Thymus (tissue), 11 donors: Measurements from ENCODE around the gene EGF. TPM values are rescaled to one million over a fixed set of nuclear protein-coding genes. Genes with fewer than 3 reads are reported as not detected.

Experiments
- DNase-seq, 9 donors: peaks; one replicate each; pipeline ENCODE4 v3.0.0-alpha.2; 2013; ENCODE audit warnings: low spot score in 9 of 9, low read depth in 6 of 9, missing footprints in 1 of 9
- H3K27ac ChIP-seq, 2 donors: one replicate each; pipeline ENCODE4 v1.5.1; 2013; ENCODE audit warnings: control low read depth in 1 of 2, low read depth in 1 of 2, low read length in 1 of 2, mild to moderate bottlenecking in 1 of 2, moderate library complexity in 1 of 2
- H3K27me3 ChIP-seq, 2 donors: one replicate each; pipeline ENCODE4 v1.5.1; 2013; ENCODE audit warnings: low read length in 1 of 2; ENCODE audit not compliant: control insufficient read depth in 2 of 2, insufficient read depth in 1 of 2
- H3K36me3 ChIP-seq, 2 donors: one replicate each; pipeline ENCODE4 v1.5.1; 2013; ENCODE audit warnings: low read length in 1 of 2, mild to moderate bottlenecking in 1 of 2, moderate library complexity in 1 of 2; ENCODE audit not compliant: control insufficient read depth in 2 of 2, insufficient read depth in 2 of 2
- H3K4me1 ChIP-seq, 2 donors: one replicate each; pipeline ENCODE4 v1.5.1; 2013; ENCODE audit warnings: low read length in 2 of 2; ENCODE audit not compliant: control insufficient read depth in 2 of 2, insufficient read depth in 2 of 2
- H3K4me3 ChIP-seq, 2 donors: one replicate each; pipeline ENCODE4 v1.5.1; 2013; ENCODE audit warnings: low read length in 2 of 2, control low read depth in 1 of 2, mild to moderate bottlenecking in 1 of 2
- H3K9me3 ChIP-seq, 2 donors: one replicate each; pipeline ENCODE4 v1.5.1; 2013; ENCODE audit warnings: low read length in 1 of 2, mild to moderate bottlenecking in 1 of 2; ENCODE audit not compliant: control insufficient read depth in 2 of 2, insufficient read depth in 1 of 2
- WGBS: extraction: QIAGEN DNeasy Blood & Tissue Kit; methylation state at CpG from one replicate; pipeline ENCODE4 v1.1.7; 2013; 5-methylcytosine and 5-hydroxymethylcytosine counted together
- polyA plus RNA-seq: library from polyadenylated mRNA; stranded (reverse); fragments of 200-250 nt; gene quantifications from one replicate; pipeline ENCODE4 v1.2.3, GENCODE V29; 2013
- total RNA-seq: library from RNA; stranded (reverse); fragments of 120-200 nt; gene quantifications from one replicate; pipeline ENCODE4 v1.2.4, GENCODE V29; 2013
- donor health status: healthy.

EGF gene
- total and polyA plus RNA-seq, 2 donors = 0.19 to 0.64 TPM

DNA sequence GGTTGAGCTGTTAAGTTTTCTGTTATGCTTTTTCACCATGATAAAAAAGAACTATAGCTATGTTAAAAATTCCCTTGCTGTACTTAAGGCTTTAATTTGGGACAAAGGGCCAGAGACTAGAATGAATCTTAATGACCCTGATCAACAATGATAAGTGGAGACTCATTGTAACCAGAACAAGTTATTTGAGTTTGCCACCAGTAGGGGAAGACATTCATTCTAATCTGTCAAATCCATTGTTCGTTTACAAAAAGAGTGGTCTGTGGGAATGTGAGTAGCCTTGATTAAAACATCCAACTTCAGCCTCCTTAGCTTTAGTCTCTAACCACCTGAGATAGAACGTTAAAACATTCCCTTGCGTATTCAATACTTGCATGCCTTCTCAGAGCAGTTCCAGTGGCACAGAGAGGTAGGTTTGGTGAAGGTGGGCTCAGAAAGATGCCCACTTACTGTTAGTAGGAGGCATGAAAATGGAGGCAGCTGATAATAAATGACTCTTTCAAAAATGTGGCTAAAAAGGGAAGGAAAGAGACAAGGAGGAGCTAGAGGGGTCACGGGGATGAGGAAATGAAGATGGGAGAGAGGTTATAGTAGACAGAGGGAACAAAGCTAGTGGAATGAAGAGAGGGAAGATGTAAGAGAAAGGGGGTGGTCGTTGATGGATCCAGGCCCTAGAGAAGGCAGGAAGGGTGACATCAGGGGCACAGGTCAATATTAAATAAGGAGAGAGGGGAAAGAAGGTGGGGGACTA lies 66.2 kb downstream of the EGF start:
- Histone ChIP-seq H3K27me3 (no peaks in the 10 kb centered on the region), H3K4me3 (no peak overlapping the region), H3K9me3 (no peaks in the 10 kb centered on the region), H3K4me1 (no peaks in the 10 kb centered on the region), H3K36me3 (no peaks in the 10 kb centered on the region), H3K27ac (no peak overlapping the region)
- DNase-seq = no peak
- 60% methylated on average over 5 of the region's 5 CpGs for WGBS

DNA sequence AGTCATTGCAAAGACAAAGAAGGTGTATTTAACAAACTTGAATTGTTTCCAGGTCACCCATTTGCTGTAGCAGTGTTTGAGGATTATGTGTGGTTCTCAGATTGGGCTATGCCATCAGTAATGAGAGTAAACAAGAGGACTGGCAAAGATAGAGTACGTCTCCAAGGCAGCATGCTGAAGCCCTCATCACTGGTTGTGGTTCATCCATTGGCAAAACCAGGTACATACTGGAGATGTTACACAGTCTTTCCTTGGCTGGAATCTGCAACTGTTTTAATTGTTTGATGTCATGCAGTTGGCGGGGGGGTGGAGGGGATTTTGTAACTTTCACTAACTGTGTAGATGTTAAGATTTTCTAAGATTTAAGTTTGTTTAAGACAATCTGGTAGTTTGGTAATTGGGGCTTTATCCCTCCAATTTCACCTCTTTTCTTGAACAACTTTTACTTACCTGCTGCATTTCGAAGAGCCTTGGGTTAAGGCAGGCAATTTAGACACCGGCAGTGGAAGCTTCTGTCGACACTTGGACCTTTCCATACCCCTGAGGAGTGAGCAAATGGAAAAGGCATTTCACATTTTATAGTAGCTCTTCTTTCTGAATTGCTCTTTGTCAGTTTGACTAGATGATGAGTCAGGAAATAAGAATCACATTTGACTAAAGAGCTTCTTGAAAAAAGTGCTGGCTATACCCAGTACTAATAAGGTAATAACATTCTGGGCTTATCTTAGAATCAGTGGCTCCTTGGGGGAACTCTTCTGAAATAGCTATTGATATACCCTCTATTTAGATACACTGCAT lies 67.4 kb downstream of the EGF start:
- no peak overlapping the region for H3K27ac ChIP-seq
- no peaks in the 10 kb centered on the region for H3K36me3 ChIP-seq
- no peaks in the 10 kb centered on the region for H3K27me3 ChIP-seq
- no peak overlapping the region for H3K4me3 ChIP-seq
- 98% methylated on average over 5 of the region's 5 CpGs for WGBS
- DNase-seq = no peak
- H3K4me1 ChIP-seq = no peaks in the 10 kb centered on the region
- H3K9me3 ChIP-seq = no peaks in the 10 kb centered on the region

- no peaks in the 10 kb centered on the region for H3K9me3 ChIP-seq
- no peak overlapping the region for H3K27ac ChIP-seq
- no peak overlapping the region for H3K4me3 ChIP-seq
- WGBS = 100% methylated on average over 1 of the region's 1 CpG
- no peak for DNase-seq
- H3K4me1 ChIP-seq = no peaks in the 10 kb centered on the region
- no peaks in the 10 kb centered on the region for H3K27me3 ChIP-seq
- H3K36me3 ChIP-seq = no peaks in the 10 kb centered on the region
Observed at GRCh38 chr4:109981936-109982335, 69.3 kb downstream of the EGF start.

DNA sequence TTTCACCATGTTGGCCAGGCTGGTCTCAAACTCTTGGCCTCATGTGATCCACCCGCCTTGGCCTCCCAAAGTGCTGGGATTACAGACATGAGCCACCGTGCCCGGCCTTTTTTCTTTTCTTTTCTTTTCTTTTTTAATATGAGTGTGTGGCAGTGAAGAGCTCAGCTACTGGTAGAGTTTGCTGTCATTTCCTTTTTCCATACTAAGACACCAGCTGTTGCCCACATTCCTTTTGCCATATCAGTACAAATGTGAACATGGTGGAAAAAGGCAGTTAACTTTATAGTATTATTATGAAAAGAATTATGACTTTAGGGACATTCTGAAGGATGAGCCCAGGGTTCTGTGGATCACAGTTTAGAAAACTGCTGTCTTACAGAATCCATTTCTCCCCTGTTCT lies 69.8 kb downstream of the EGF start:
- WGBS = 98% methylated on average over 3 of the region's 3 CpGs
- no peak for DNase-seq
- no peaks in the 10 kb centered on the region for H3K4me1 ChIP-seq

DNA sequence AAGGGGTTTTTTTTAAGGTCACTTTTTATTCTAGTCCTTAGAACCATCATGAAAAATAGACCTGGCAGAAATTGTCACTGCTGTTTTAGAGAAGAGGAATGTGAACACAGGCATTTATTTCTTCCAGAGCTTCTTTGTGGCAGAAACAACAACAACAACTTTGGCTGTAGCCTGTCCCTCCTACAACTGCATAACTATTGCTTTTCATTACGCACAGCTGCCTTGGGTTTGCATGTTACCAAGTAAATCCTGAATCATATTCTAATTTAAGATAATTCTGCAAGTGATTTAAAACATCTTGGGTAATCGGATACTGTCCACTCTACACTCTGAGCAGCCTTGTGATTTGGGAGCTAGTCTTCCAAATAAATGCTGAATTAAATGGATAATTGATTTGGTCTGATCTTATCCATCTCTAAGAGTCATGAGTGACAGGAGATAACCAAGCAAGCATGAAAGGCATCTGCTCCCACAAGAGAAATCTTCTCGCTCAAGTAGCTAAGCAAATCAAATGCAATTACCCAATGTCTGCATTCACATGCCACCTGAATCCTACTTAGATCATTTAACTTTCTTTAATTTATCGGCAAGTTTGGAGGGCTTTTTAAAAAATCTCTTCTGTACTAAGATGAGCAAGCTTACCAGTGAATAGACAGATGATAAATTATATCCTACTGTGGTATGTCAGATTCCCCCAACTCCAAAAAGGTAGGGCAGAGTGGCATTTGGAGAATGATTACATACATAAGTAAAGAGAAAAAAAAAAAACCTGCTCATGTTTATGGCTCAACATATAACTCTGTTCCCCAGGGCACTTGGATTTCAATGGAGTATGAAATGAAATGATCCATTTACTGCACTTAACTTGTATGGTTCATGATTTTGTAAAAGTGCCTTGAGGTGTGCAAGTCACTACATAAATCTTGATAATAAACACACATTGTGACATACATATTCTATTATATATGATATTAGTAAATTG lies 73.6 kb downstream of the EGF start:
- no peaks in the 10 kb centered on the region for H3K9me3 ChIP-seq
- H3K27me3 ChIP-seq = no peaks in the 10 kb centered on the region
- H3K27ac ChIP-seq = no peak overlapping the region
- no peaks in the 10 kb centered on the region for H3K4me1 ChIP-seq
- no peaks in the 10 kb centered on the region for H3K36me3 ChIP-seq
- WGBS = 96% methylated on average over 4 of the region's 4 CpGs
- H3K4me3 ChIP-seq = no peak overlapping the region
- DNase-seq = no peak

More for the DNA sequence above, 69.8 kb downstream of the EGF start:
- no peak overlapping the region for H3K27ac ChIP-seq
- no peaks in the 10 kb centered on the region for H3K9me3 ChIP-seq
- no peaks in the 10 kb centered on the region for H3K36me3 ChIP-seq
- no peak overlapping the region for H3K4me3 ChIP-seq
- H3K27me3 ChIP-seq = no peaks in the 10 kb centered on the region

GRCh38 chr4:109989044-109989443 lies 76.4 kb downstream of the EGF start:
- WGBS = 94% methylated on average over 13 of the region's 13 CpGs
- no peaks in the 10 kb centered on the region for H3K27me3 ChIP-seq
- DNase-seq = peak in 2 of 9 donors; percentile 7 to 26
- no peaks in the 10 kb centered on the region for H3K4me1 ChIP-seq
- peak overlapping the region in 1 of 2 donors; percentile 75 for H3K27ac ChIP-seq
- H3K36me3 ChIP-seq = no peaks in the 10 kb centered on the region
- no peaks in the 10 kb centered on the region for H3K9me3 ChIP-seq
- no peak overlapping the region for H3K4me3 ChIP-seq

GRCh38 chr4:109989618-109990017 lies 76.9 kb downstream of the EGF start:
- peak overlapping the region; percentile 53 to 75 for H3K27ac ChIP-seq

DNA sequence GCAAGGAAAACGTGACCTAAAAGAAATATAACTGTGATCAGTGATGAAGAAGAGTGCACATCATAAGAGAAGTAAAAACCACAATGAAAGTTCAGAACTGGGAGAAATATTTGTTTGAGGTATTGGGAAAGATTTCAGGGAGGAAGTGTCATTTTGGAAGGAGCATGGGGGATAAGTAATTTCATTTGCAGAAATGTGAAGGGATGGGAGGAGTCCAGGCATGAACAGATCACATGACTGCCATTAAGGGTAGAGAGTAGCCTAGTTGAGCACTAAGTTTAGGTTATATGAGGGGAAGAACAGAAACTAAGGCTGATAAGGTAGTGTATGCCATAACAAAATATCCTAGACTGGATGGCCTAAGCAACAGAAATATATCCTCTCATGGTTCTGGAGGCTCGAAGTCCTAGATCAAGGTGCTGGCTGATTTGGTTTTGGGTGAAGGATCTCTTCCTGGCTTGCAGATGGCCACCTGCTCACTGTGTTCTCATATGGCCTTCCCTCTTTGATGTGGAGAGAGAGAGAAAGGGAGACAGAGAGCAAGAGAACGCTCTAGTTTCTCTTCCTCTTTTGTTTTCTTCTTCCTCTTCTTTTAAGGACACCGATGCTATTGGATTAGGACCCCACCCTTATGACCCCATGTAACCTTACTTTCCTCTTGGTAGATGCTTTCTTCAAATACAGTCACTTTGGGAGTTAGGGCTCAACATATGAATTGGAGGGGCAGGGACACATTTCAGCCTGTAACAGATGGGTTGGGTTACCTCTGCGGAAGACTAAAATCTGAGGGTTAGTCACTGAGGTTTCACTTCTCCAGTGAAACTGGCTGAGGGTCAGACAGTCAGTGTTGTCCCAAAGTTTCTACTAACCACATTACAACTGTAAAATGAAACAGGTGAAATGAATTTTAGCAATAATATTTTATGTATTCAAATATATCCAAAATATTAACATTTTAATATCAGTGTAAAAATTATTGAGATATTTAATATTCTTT lies 77.9 kb downstream of the EGF start:
- Histone ChIP-seq H3K4me3 (no peak overlapping the region), H3K27me3 (no peaks in the 10 kb centered on the region), H3K36me3 (no peaks in the 10 kb centered on the region), H3K9me3 (no peaks in the 10 kb centered on the region), H3K4me1 (no peaks in the 10 kb centered on the region), H3K27ac (peak overlapping the region in 1 of 2 donors; percentile 15)
- WGBS = 52% methylated on average over 5 of the region's 5 CpGs
- peak in 1 of 9 donors; percentile 6 for DNase-seq

More at GRCh38 chr4:109989618-109990017, 76.9 kb downstream of the EGF start:
- no peaks in the 10 kb centered on the region for H3K27me3 ChIP-seq
- no peak overlapping the region for H3K4me3 ChIP-seq
- WGBS = 95% methylated on average over 6 of the region's 6 CpGs
- no peaks in the 10 kb centered on the region for H3K4me1 ChIP-seq
- no peak for DNase-seq
- no peaks in the 10 kb centered on the region for H3K9me3 ChIP-seq
- no peaks in the 10 kb centered on the region for H3K36me3 ChIP-seq
